Measurements from ENCODE around the gene MPEG1.

Gene MPEG1

GRCh38 chr11:59218319-59218718, 5.6 kb upstream of the MPEG1 start:
- DNase-seq (ENCODE audit: low read depth in 2 of 3, low spot score in 2 of 3): no peak

GRCh38 chr11:59216641-59217564, 4.2 kb upstream of the MPEG1 start:
- no peak for DNase-seq (ENCODE audit: low read depth in 2 of 3, low spot score in 2 of 3)

- no peak for DNase-seq (ENCODE audit: low read depth in 2 of 3, low spot score in 2 of 3)
Measured at GRCh38 chr11:59214141-59214893, 1.6 kb upstream of the MPEG1 start.

GRCh38 chr11:59212222-59212621, 505 bp downstream of the MPEG1 start:
- no peak for DNase-seq (ENCODE audit: low read depth in 2 of 3, low spot score in 2 of 3)

GRCh38 chr11:59208956-59209355, 3.8 kb downstream of the MPEG1 start:
- no peak for DNase-seq (ENCODE audit: low read depth in 2 of 3, low spot score in 2 of 3)

GRCh38 chr11:59207988-59208451, 4.7 kb downstream of the MPEG1 start:
- DNase-seq (ENCODE audit: low read depth in 2 of 3, low spot score in 2 of 3): no peak

- no peak for DNase-seq (ENCODE audit: low read depth in 2 of 3, low spot score in 2 of 3)
Measured at GRCh38 chr11:59206635-59207034, 6.1 kb downstream of the MPEG1 start.

- DNase-seq (ENCODE audit: low read depth in 2 of 3, low spot score in 2 of 3): no peak
Measured at GRCh38 chr11:59205648-59206047, 7.1 kb downstream of the MPEG1 start.

GRCh38 chr11:59204746-59205145, 8.0 kb downstream of the MPEG1 start:
- no peak for DNase-seq (ENCODE audit: low read depth in 2 of 3, low spot score in 2 of 3)

GRCh38 chr11:59201353-59201752, 11.4 kb downstream of the MPEG1 start:
- no peak for DNase-seq (ENCODE audit: low read depth in 2 of 3, low spot score in 2 of 3)

GRCh38 chr11:59200423-59200746, 12.3 kb downstream of the MPEG1 start:
- DNase-seq (ENCODE audit: low read depth in 2 of 3, low spot score in 2 of 3): no peak

- DNase-seq (ENCODE audit: low read depth in 2 of 3, low spot score in 2 of 3): no peak
Measured at GRCh38 chr11:59199546-59200422, 12.9 kb downstream of the MPEG1 start.

- no peak for DNase-seq (ENCODE audit: low read depth in 2 of 3, low spot score in 2 of 3)
Measured at GRCh38 chr11:59198726-59199125, 14.0 kb downstream of the MPEG1 start.

GRCh38 chr11:59197991-59198390, 14.7 kb downstream of the MPEG1 start:
- DNase-seq (ENCODE audit: low read depth in 2 of 3, low spot score in 2 of 3): no peak

GRCh38 chr11:59196777-59197176, 15.9 kb downstream of the MPEG1 start:
- DNase-seq (ENCODE audit: low read depth in 2 of 3, low spot score in 2 of 3): no peak

GRCh38 chr11:59195586-59195985, 17.1 kb downstream of the MPEG1 start:
- DNase-seq (ENCODE audit: low read depth in 2 of 3, low spot score in 2 of 3): no peak

- DNase-seq (ENCODE audit: low read depth in 2 of 3, low spot score in 2 of 3): no peak
Measured at GRCh38 chr11:59193587-59194130, 19.1 kb downstream of the MPEG1 start.

- no peak for DNase-seq (ENCODE audit: low read depth in 2 of 3, low spot score in 2 of 3)
Measured at GRCh38 chr11:59192446-59193020, 20.2 kb downstream of the MPEG1 start.

- DNase-seq (ENCODE audit: low read depth in 2 of 3, low spot score in 2 of 3): no peak
Measured at GRCh38 chr11:59191890-59192289, 20.8 kb downstream of the MPEG1 start.

- DNase-seq (ENCODE audit: low read depth in 2 of 3, low spot score in 2 of 3): no peak
Measured at GRCh38 chr11:59191095-59191494, 21.6 kb downstream of the MPEG1 start.

GRCh38 chr11:59189986-59190385, 22.7 kb downstream of the MPEG1 start:
- DNase-seq (ENCODE audit: low read depth in 2 of 3, low spot score in 2 of 3): no peak

Measured in activated CD8-positive, alpha-beta memory T cell treated with anti-CD3 and anti-CD28 coated beads for 48 hours (primary cell).